Right ventricle myocardium inferior (tissue), 1 donor: Measurements from ENCODE around the gene AHCYL2. TPM values are rescaled to one million over a fixed set of nuclear protein-coding genes. Genes with fewer than 3 reads are reported as not detected.
"Not testable (repeated sequence)": the region's sequence is repeated elsewhere in the genome, so short reads cannot be mapped to it uniquely, and the experiment has no call there.

Source experiments
- ATAC-seq: fragments of 200-7000 bp; cut with Tn5 transposase; one replicate; pipeline ENCODE4 v1.9.1; 2020; ENCODE audit warnings: mild to moderate bottlenecking, moderate library complexity
- DNase-seq: peaks from one replicate; pipeline ENCODE4 v3.0.0; 2021; ENCODE audit errors: missing footprints
- intact Hi-C: fragments of 100-400 bp; cut with DNase I; formaldehyde crosslinking; loops from one replicate; pipeline ENCODE4 v1.11.0; 2022
- total RNA-seq: library from RNA; stranded (reverse); fragmentation: NEBNext Ultra II Directional; extraction: Animal tissue kit (Norgen Biotek cat#: 25700); gene quantifications from one replicate; pipeline ENCODE4 v1.2.1, GENCODE V29; 2021
- donor health status: DM: no; HTN: yes; CAD: no; lungs with severe emphysema.

The AHCYL2 gene
- total RNA-seq, 1 donor from 2014 or later, result 4.0 TPM

GRCh38 chr7:129225931-129226572 is 1.2 kb downstream of the AHCYL2 start:
- intact Hi-C loops, result no loop called here
- DNase-seq (no peak), ATAC-seq (no peak)

- intact Hi-C loops, result no loop called here
- no peak for DNase-seq
- ATAC-seq, result no peak
Observed at GRCh38 chr7:129227646-129228578, 3.1 kb downstream of the AHCYL2 start.

- ATAC-seq, result no peak
- no peak for DNase-seq
- intact Hi-C loops, result no loop called here
Observed at GRCh38 chr7:129228633-129229032, 3.8 kb downstream of the AHCYL2 start.

DNA sequence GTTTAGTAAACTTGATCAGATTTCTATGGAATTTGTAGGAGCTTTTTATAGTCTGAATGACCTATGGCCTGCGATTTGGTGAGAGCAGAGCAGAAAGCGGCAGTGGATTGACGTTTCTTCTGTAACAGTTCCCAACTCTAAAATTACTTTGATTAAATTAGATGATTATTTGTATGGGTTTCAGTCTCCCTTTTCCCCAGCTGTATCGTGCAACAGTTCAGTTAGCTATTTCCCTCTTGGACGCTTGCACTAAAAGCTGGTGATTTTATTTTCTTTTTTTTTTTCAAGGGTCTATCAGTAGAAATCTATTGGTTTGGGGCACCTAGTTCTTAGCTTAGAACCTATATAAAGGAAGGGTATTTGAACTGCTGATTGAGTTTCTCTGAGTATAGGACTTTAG is 6.8 kb downstream of the AHCYL2 start:
- intact Hi-C loops, result no loop called here
- ATAC-seq (no peak), DNase-seq (no peak)

- DNase-seq (no peak), ATAC-seq (no peak)
- intact Hi-C loops, result no loop called here
Observed at GRCh38 chr7:129238546-129238945, 13.7 kb downstream of the AHCYL2 start.

GRCh38 chr7:129240119-129240820 is 15.4 kb downstream of the AHCYL2 start:
- ATAC-seq (no peak), DNase-seq (no peak)
- intact Hi-C loops, result no loop called here

DNA sequence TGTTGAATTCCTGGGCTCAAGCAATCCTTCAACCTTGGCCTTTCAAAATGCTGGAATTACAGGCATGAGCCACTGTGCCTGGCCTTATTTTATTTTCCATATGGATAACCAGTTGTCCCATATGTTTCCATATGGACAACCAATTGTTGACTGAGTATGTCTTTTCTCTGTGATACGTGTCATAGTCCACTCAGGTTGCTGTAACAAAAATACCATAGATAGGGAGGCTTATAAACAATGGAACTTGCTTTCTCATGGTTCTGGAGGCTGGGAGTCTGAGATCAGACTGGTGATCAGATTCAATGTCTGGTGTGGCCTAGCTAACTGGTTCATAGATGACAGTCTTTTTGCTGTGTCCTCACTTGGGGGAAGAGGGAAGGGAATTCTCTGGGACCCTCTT is 19.4 kb downstream of the AHCYL2 start:
- no peak for ATAC-seq
- intact Hi-C loops, result no loop called here
- no peak for DNase-seq

DNA sequence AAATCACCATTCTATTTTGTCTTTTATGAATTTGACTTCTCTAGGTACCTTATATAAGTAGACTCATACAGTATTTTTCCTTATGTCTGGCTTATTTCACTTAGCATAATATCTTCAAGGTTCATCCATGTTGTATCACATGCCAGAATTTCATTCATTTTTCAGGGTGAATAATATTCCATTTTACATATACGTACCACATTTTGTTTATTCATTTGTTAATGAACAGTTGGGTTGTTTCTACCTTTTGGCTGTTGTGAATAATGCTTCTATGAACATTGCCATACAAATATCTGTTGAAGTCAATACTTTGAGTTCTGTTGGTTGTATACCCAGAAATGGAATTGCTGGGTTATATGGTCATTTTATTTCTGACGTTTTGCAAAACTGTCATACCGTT is 20.7 kb downstream of the AHCYL2 start:
- intact Hi-C loops, result no loop called here
- no peak for ATAC-seq

GRCh38 chr7:129247087-129247486 is 22.3 kb downstream of the AHCYL2 start:
- DNase-seq (no peak), ATAC-seq (no peak)
- intact Hi-C loops, result no loop called here

More for the DNA sequence above, 20.7 kb downstream of the AHCYL2 start:
- DNase-seq, result no peak

DNA sequence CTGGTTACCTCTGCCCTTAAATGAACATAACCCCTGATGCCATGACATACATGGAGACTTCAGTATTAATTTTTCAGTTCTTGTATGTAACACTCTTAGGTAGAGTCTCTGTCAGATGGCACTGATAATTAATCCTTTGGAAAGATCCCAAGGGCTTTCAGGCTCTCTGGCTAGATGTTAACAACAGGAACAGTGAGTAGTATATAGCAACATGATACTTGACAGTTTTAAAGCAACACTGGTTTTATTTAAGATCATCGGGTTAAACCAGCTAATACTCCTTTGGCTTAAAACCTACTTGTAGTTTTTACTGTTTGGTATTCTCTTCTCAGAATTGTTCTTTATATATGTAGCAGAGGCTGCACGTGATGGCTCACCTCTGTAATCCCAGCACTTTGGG is 27.3 kb downstream of the AHCYL2 start:
- ATAC-seq (no peak), DNase-seq (no peak)
- intact Hi-C loops, result no loop called here

DNA sequence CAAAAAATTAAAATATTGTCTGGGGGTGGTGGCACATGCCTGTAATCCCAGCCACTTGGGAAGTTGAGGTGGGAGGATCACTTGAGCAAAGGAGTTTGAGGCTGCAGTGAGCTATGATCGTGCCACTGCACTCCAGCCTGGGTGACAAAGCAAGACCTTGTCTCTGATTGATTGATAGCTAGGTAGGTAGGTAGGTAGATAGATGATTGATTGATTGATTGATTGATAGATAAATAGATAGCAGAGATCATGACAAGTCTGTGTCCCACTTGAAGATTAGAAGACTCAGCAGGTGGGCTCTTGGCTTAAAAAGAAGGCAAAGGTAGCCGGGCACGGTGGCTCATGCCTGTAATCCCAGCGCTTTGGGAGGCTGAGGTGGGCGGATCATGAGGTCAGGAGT is 27.8 kb downstream of the AHCYL2 start:
- DNase-seq, intact Hi-C loops, ATAC-seq: not testable (repeated sequence)

GRCh38 chr7:129255800-129256199 is 31.0 kb downstream of the AHCYL2 start:
- DNase-seq, result no peak
- intact Hi-C loops, result no loop called here
- no peak for ATAC-seq

DNA sequence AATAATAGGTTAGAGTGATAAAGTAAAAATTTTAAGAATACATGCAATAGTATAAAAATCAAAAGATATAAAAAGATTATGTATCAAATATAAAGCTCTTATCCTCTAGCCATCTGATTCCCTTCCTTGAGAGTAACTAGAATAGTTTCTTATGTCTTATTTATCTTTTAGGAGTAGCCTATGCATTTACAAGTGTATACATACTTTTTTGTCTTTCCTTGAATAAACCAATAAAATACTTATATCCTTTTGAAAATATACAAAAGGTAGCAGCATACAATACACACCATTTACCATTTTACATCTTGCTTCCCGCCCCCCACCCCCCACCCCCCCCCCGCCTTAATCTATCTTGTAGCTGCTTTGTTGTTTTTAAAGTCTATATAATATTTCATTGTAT is 31.4 kb downstream of the AHCYL2 start:
- intact Hi-C loops, result no loop called here
- DNase-seq, result no peak
- ATAC-seq, result no peak

DNA sequence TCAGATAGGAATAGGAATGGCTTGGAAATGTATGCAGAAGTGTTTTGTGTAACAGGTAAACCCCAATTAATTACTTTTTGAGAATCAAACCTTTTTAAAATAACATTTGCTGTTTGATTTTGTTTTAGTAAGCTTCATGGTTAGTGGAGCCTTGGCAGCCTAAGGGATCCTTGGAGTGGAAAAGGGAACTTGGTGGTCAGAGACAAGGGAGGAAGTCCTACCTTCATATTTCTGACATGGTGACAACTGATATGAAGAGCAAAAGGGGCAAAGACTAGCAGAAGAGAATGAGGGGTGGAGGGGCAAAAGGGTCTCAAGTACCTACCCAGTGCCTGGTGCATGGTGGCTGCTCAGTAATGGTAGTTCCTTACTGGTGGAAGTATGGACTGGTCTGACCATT is 32.3 kb downstream of the AHCYL2 start:
- ATAC-seq (no peak), DNase-seq (no peak)
- intact Hi-C loops, result no loop called here

DNA sequence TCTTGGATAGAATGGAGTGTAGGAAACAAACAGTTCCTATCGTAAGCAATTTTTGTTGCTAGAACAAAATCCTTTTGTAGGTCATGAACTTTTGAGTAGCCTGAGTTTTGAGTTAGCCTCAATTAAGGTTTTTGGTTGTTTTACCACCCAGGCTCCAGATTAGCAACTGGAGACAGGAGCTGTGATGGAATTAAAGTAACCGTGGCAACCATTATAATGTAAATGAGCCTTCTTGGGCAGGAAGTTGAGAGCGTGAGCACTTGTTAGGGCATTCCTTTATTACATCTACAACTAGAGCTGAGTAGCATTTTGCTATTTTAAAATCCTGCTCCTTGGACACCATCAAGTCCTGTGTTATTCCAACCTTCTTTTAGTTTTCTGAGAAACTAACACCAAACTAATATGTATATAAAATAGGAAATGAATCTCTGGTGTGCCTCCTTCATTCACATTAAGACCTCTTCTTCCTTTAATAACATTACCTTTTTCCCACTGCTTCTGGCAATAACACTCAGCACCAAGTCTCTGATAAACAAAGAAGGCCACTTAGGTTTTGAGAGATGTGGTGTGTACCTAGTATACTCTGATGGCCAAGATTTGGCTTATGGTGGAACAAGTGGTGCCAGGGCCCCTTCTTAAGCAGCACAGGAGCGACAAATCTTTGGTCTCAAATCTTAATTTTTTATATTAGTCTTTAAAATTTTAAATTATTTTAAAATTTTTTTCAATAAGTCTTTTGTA is 34.0 kb downstream of the AHCYL2 start:
- ATAC-seq, result no peak
- intact Hi-C loops, result no loop called here
- no peak for DNase-seq

GRCh38 chr7:129262324-129262723 is 37.5 kb downstream of the AHCYL2 start:
- DNase-seq, result no peak
- no peak for ATAC-seq
- intact Hi-C loops, result no loop called here

GRCh38 chr7:129263168-129263567 is 38.3 kb downstream of the AHCYL2 start:
- no peak for DNase-seq
- no peak for ATAC-seq
- intact Hi-C loops, result no loop called here

- intact Hi-C loops, result no loop called here
- ATAC-seq (no peak), DNase-seq (no peak)
Observed at GRCh38 chr7:129264534-129264933, 39.7 kb downstream of the AHCYL2 start.

DNA sequence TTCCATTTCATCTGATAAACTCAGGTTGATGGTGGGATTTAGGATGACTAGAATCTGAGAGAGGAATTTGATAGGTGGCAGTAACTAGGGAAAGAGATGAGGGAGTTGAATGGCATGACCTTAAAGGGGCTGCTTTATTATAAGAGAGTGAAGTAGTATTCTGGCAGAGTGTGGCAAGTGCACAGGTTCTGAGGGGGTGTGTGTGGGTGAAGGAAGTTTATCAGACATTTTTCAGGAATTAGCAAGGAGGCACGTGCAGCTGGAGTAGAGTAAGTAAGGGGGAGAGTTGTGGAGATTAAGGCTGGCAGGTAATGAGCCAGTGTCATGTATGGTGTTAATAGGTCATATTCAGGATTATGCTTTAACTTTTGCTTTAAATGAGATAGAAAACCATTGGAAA is 40.5 kb downstream of the AHCYL2 start:
- DNase-seq (no peak), ATAC-seq (no peak)
- intact Hi-C loops, result no loop called here
